WTC11 (cell line): ENCODE measurements around the gene NOS3. TPM values are rescaled to one million over a fixed set of nuclear protein-coding genes. Genes with fewer than 3 reads are reported as not detected.

Experiments used
- ARID4B ChIP-seq: sonication (generic); formaldehyde crosslinking; IDR thresholded peaks from 2 replicates; pipeline ENCODE4 v1.8.0; 2023; ENCODE audit warnings: missing genetic modification reagents, mild to moderate bottlenecking, borderline replicate concordance
- ATF2 ChIP-seq: sonication (generic); formaldehyde crosslinking; IDR thresholded peaks from 2 replicates; pipeline ENCODE4 v1.8.1; 2022; ENCODE audit warnings: low read depth, missing genetic modification reagents, borderline replicate concordance
- ATF3 ChIP-seq: sonication (generic); formaldehyde crosslinking; conservative IDR thresholded peaks from 2 replicates; pipeline ENCODE4 v1.8.1; 2022; ENCODE audit warnings: mild to moderate bottlenecking, missing genetic modification reagents
- CBFB ChIP-seq: sonication (generic); formaldehyde crosslinking; IDR thresholded peaks from 2 replicates; pipeline ENCODE4 v1.8.1; 2022; ENCODE audit warnings: mild to moderate bottlenecking, low read depth, missing genetic modification reagents
- E2F5 ChIP-seq: sonication (generic); formaldehyde crosslinking; IDR thresholded peaks from 2 replicates; pipeline ENCODE4 v1.8.1; 2022; ENCODE audit warnings: mild to moderate bottlenecking, moderate library complexity, missing genetic modification reagents
- ERG ChIP-seq: fragments of 250-450 bp; sonication (Bioruptor Pico); IDR thresholded peaks from 2 replicates; pipeline ENCODE4 v1.8.0; 2021; ENCODE audit warnings: mild to moderate bottlenecking
- ETV6 ChIP-seq: sonication (generic); formaldehyde crosslinking; IDR thresholded peaks from 2 replicates; pipeline ENCODE4 v1.8.1; 2022; ENCODE audit warnings: mild to moderate bottlenecking, missing genetic modification reagents
- FOXJ3 ChIP-seq: sonication (generic); formaldehyde crosslinking; IDR thresholded peaks from 2 replicates; pipeline ENCODE4 v1.9.0; 2021; ENCODE audit warnings: missing genetic modification reagents, mild to moderate bottlenecking, borderline replicate concordance
- FOXP1 ChIP-seq: sonication (generic); formaldehyde crosslinking; IDR thresholded peaks from 2 replicates; pipeline ENCODE4 v1.8.0; 2022; ENCODE audit warnings: missing genetic modification reagents, mild to moderate bottlenecking, moderate library complexity, borderline replicate concordance
- FOXP4 ChIP-seq: sonication (generic); formaldehyde crosslinking; IDR thresholded peaks from 2 replicates; pipeline ENCODE4 v1.8.0; 2022; ENCODE audit warnings: mild to moderate bottlenecking, missing genetic modification reagents
- IRF1 ChIP-seq: sonication (generic); formaldehyde crosslinking; IDR thresholded peaks from 2 replicates; pipeline ENCODE4 v1.8.0; 2023; ENCODE audit warnings: missing genetic modification reagents
- JUN ChIP-seq: sonication (generic); formaldehyde crosslinking; IDR thresholded peaks from 2 replicates; pipeline ENCODE4 v1.8.0; 2023; ENCODE audit warnings: mild to moderate bottlenecking, missing genetic modification reagents
- MXD4 ChIP-seq: fragments of 250-450 bp; sonication (Bioruptor Pico); IDR thresholded peaks from 2 replicates; pipeline ENCODE4 v1.8.0; 2021; ENCODE audit warnings: mild to moderate bottlenecking, moderate library complexity, borderline replicate concordance
- PRDM15 ChIP-seq: sonication (generic); formaldehyde crosslinking; IDR thresholded peaks from 2 replicates; pipeline ENCODE4 v1.8.0; 2022; ENCODE audit warnings: missing genetic modification reagents
- SOX15 ChIP-seq: fragments of 250-450 bp; sonication (Bioruptor Pico); IDR thresholded peaks from 2 replicates; pipeline ENCODE4 v1.9.0; 2021; ENCODE audit warnings: mild to moderate bottlenecking
- TEAD1 ChIP-seq: sonication (generic); formaldehyde crosslinking; IDR thresholded peaks from 2 replicates; pipeline ENCODE4 v1.8.0; 2022; ENCODE audit warnings: mild to moderate bottlenecking, missing genetic modification reagents
- TEAD4 ChIP-seq: sonication (generic); formaldehyde crosslinking; IDR thresholded peaks from 2 replicates; pipeline ENCODE4 v1.8.0; 2022; ENCODE audit warnings: mild to moderate bottlenecking, missing genetic modification reagents
- ZBTB43 ChIP-seq: sonication (generic); formaldehyde crosslinking; IDR thresholded peaks from 2 replicates; pipeline ENCODE4 v1.8.1; 2023; ENCODE audit warnings: mild to moderate bottlenecking, missing genetic modification reagents
- ZNF232 ChIP-seq: sonication (generic); formaldehyde crosslinking; IDR thresholded peaks from 2 replicates; pipeline ENCODE4 v1.8.0; 2022; ENCODE audit warnings: mild to moderate bottlenecking, missing genetic modification reagents
- ZNF423 ChIP-seq: fragments of 250-450 bp; sonication (Bioruptor Pico); IDR thresholded peaks from 2 replicates; pipeline ENCODE4 v2.1.2; 2022; ENCODE audit warnings: mild to moderate bottlenecking, moderate library complexity
- total RNA-seq: library from RNA; stranded (reverse); gene quantifications from 3 replicates; pipeline ENCODE4 v1.2.3, GENCODE V29; 2021

Gene NOS3
- total RNA-seq, 1 experiment from 2014 or later = 6.6 TPM

GRCh38 chr7:151013733-151014497 lies 23.1 kb downstream of the NOS3 start (continued):
- peak; percentile 50 for TF ChIP-seq PRDM15 (CRISPR knock-in tag)
- TF ChIP-seq CBFB (CRISPR knock-in tag) = no peak
- TF ChIP-seq ATF2 = 0 out of 2 replicates have a peak, but pooled peaks have one; percentile 45
- TF ChIP-seq E2F5 (CRISPR knock-in tag) = peak; percentile 67; the same call in 1 of the 2 replicates
- TF ChIP-seq ZNF232 = peak; percentile 82; the same call in 1 of the 2 replicates
- no peak for TF ChIP-seq MXD4
- peak; percentile 25; the same call in 1 of the 2 replicates for TF ChIP-seq FOXP1 (CRISPR knock-in tag)
- TF ChIP-seq ATF3 = no peak
- peak; percentile 94 for TF ChIP-seq ARID4B (CRISPR knock-in tag)
- TF ChIP-seq ETV6 (CRISPR knock-in tag) = peak; percentile 96
- no peak for TF ChIP-seq ZBTB43 (CRISPR knock-in tag)
- TF ChIP-seq ERG (CRISPR knock-in tag) = no peak
- TF ChIP-seq IRF1 (CRISPR knock-in tag) = peak; percentile 89
- no peak; the same call in 1 of the 2 replicates for TF ChIP-seq FOXJ3 (CRISPR knock-in tag)
- no peak for TF ChIP-seq SOX15
- TF ChIP-seq TEAD4 = 0 out of 2 replicates have a peak, but pooled peaks have one; percentile 31
- TF ChIP-seq ZNF423 (CRISPR knock-in tag) = no peak
- peak; percentile 95 for TF ChIP-seq TEAD1
- TF ChIP-seq FOXP4 = peak; percentile 98
- TF ChIP-seq JUN (CRISPR knock-in tag) = 0 out of 2 replicates have a peak, but pooled peaks have one; percentile 58
